Jurkat, Clone E6-1 (cell line): ENCODE measurements around the gene SH3BP4.

Experiments used
- DNase-seq: peaks from one replicate; pipeline ENCODE4 v3.0.0-alpha.2; 2011; ENCODE audit warnings: low read depth, low spot score
- H3K4me3 ChIP-seq: 2 replicates; pipeline ENCODE4 v1.5.1; 2011; ENCODE audit warnings: mild to moderate bottlenecking, low read length, control low read depth, moderate library complexity

The SH3BP4 gene

DNA sequence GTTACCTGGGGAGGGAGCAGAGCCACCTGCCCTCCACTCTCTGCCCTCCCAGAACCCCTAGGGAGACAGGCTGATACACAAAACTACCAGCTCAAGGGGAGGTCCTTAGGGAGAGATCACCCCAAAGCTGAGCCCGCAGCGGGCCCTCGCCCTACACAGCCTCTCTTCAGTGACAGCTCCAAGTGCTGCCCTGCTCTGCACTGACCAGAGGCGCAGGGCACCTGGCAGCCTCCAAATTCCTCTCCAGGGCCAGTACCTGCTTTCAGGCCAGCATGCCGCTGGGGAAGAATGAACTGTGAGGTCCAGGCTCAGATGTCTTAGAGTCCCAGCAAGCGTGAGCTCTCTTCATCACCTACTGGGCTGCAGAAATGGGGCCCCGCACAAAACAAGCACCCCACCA lies 11.3 kb upstream of the SH3BP4 start:
- no peak for DNase-seq
- no peak overlapping the region for H3K4me3 ChIP-seq

DNA sequence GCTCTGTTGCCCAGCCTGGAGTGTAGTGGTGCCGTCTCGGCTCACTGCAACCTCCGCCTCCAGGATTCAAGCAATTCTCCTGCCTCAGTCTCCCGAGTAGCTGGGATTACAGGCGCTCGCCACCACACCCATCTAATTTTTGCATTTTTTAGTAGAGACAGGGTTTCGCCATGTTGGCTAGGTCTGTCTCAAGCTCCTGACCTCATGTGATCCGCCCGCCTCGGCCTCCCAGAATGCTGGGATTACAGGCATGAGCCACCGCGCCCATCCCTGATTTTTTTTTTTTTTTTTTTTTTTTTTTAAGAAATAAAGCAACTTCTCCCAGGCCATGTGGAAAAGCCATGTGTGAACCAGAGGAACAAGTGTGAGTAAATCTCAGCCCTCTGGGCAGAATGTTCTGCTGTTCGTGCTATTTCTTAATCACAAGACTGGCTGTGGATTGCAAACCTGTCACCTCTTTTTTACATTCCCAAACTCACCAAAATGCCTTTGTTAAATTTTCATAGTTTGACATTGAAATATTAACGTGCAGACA lies 6.4 kb upstream of the SH3BP4 start:
- DNase-seq: no peak
- no peak overlapping the region for H3K4me3 ChIP-seq

DNA sequence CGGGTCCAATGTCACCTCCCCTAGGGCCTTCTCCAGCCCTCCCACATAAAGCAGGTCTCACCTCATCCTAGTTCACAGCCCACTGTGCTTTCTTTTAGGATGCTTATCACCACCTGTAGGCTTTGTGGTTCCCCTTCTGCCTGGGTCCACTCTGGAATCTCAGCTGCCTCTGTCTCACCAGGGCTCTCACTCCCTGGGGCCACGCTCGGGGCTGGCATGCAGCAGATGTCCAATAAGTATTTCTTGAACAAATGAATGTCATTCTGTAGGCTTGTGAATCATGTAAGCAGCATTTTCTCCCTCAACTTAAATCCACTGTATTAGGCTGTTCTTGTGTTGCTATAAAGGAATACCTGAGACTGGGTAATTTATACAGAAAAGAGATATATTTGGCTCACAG lies 4.3 kb upstream of the SH3BP4 start:
- no peak overlapping the region for H3K4me3 ChIP-seq
- no peak for DNase-seq

GRCh38 chr2:234949762-234950434 lies 1.9 kb upstream of the SH3BP4 start:
- H3K4me3 ChIP-seq: no peak overlapping the region
- DNase-seq: no peak

GRCh38 chr2:234950435-234950729 lies 1.4 kb upstream of the SH3BP4 start:
- H3K4me3 ChIP-seq: no peak overlapping the region
- DNase-seq: no peak

- H3K4me3 ChIP-seq: no peak overlapping the region
- no peak for DNase-seq
Observed at GRCh38 chr2:234950730-234951663, 820 bp upstream of the SH3BP4 start.

DNA sequence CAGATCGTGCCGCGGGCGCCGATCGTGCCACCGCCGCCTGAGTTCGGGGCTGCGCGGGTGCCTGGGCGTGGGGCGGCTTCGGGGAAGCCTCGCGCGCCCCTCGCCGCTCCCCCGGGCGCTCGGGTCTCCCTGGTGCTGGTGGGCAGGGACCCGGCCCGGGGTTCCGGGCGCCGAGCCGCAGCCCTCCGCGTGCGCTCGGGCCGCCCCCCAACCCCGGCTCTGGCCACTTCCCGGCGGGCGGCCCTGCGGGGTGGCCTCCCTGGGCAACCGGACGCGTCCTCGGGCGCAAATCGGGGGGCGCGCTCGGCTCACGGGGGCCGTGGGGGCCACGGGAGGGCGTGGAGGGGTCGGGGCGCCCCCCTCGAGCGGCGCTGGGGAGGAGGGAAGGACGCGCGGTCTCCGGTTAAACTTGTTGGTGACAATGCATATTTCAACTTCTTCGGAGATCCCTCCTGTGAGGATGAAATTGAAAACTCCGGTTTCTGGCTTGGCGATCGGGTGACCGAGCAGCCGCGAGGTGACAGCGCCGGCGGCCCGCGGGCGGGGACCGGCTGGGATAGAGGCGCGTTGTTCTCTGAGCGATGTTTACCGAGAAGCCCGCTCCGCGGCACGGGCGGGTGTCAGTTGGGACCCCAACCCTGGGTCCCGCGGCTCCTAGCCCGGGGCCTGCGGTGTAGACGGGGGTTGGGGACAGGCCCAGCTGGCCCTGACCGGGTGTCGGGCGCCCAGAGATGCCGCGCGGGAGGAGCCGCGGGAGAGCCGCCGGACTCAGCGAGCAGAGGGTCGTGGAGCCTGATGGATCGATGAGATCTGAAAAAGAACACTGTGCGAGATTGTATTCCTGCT lies 676 bp downstream of the SH3BP4 start:
- no peak for DNase-seq
- no peak overlapping the region for H3K4me3 ChIP-seq

GRCh38 chr2:234953116-234954031 lies 1.6 kb downstream of the SH3BP4 start:
- no peak overlapping the region for H3K4me3 ChIP-seq
- no peak for DNase-seq

- H3K4me3 ChIP-seq: no peak overlapping the region
Observed at GRCh38 chr2:234954551-234954992, 2.8 kb downstream of the SH3BP4 start.

DNA sequence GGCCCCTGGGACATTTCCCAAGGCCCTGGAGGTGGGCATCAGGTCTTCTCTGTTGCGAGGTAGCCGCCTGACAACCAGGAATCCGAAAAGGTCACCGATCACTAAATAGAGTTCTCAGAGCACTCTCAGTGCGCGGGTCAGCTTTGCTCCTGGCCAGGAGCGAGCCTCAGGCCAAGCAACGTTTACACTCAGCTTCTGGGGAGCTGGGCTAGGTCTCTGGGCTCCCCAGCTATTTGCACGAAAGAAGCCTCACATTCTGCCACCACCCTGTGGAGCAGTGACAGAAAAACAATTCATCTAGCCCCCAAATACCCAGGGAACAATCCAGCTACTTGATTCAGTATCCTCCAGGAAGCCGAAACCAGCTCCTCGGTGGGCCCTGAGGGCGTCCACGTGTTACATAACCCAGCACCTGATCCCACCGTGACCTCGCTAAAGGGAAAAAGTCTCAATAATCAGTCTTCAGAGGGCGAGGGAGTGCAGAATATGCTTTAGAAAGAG lies 3.3 kb downstream of the SH3BP4 start:
- no peak for DNase-seq
- no peak overlapping the region for H3K4me3 ChIP-seq

More at GRCh38 chr2:234954551-234954992, 2.8 kb downstream of the SH3BP4 start:
- no peak for DNase-seq

- DNase-seq: no peak
- H3K4me3 ChIP-seq: no peak overlapping the region
Observed at GRCh38 chr2:234955971-234956509, 4.2 kb downstream of the SH3BP4 start.

- no peak overlapping the region for H3K4me3 ChIP-seq
- DNase-seq: no peak
Observed at GRCh38 chr2:234957834-234958135, 6.0 kb downstream of the SH3BP4 start.

- DNase-seq: no peak
- H3K4me3 ChIP-seq: no peak overlapping the region
Observed at GRCh38 chr2:234958311-234958710, 6.5 kb downstream of the SH3BP4 start.

DNA sequence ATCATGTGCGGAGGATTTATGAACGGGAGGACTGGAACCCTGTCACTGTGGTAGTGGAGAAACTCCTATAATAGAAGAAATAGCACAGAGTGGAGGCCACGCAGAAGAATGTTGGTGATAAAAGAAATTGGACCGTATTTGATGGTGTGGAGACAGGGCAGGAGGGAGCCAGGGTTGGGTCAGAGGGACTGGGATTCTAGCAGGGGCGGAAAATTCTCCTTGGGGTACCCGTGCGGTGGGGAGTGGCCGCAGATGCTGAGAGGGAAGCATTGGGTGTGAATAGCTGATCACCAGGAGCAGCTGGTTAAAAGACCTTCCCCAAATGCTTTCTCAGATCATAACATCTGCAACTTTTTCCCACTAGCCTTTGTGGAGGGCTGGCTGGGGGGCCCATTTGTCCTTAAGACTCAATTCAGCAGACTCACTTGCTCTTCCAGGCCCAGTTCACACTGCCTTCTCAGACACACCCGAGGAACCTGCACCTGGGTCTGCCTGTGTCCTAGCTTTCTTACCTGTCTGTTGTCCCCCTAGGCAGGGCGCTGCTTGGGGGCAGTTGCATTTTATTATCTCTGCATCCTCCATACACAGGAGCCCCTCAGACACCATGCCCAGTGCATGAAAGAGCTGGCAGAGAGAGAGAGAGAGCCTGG lies 7.1 kb downstream of the SH3BP4 start:
- H3K4me3 ChIP-seq: no peak overlapping the region
- no peak for DNase-seq

DNA sequence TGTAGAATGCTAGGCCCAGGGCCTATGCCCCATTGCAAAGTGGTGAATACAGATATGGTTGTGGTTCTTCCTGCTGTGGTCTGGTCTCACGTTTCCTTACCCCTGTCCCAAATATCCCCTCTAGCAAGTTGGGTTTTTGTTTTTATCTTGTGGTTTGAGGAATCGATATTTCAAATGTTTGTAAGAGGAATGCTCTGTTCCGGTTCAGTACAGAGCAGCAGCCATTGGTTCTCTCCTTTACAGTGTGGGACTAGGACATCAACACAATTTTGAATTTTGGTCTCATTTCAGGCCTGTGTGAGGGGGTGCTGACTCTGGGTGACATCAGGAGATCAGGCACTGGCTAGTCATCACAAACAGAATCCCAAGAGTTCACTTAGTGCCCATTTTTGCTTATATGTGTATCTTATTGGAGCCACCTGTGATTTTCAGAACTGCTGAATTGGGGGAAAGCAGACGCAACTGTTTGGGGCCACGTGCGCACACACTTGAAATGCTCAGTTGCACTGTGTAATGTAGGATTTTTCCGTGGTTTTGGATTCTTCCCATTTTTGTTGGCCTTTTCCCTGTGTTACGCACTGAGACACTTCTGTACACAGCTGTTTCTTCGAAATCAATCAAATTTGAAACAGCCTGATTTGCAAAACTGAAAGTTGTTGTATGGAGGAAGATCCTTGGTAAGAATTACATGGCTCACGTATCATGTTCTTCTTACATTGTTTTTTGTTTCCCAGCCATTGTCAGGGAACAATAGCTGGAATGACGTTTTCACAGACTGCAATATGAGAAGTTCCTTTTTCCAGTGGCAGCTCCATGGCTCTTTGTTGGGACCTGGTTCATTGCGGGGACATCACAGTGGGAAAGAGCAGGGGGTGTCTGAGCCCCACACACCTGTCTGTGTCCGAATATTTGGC lies 8.6 kb downstream of the SH3BP4 start:
- no peak overlapping the region for H3K4me3 ChIP-seq
- no peak for DNase-seq

- DNase-seq: no peak
- H3K4me3 ChIP-seq: no peak overlapping the region
Observed at GRCh38 chr2:234961784-234962183, 10.0 kb downstream of the SH3BP4 start.
